Naive B cell (primary cell): ENCODE measurements around the gene CYB5D1. TPM values are rescaled to one million over a fixed set of nuclear protein-coding genes. Genes with fewer than 3 reads are reported as not detected.

Experiments used
- ATAC-seq, 2 donors: fragments of 150-1000 bp; cut with Tn5 transposase; 2 replicates each; pipeline ENCODE4 v1.10.0; 2021; ENCODE audit warnings: low read depth in 2 of 2, mild to moderate bottlenecking in 2 of 2, moderate library complexity in 2 of 2
- DNase-seq: peaks from one replicate; pipeline ENCODE4 v3.0.0; 2022
- H3K27ac Mint-ChIP-seq, 6 donors: one replicate each; pipeline ENCODE4 v1.8.0; 2020 to 2022; ENCODE audit warnings: mild to moderate bottlenecking in 6 of 6, mixed read lengths in 6 of 6, moderate library complexity in 5 of 6, inconsistent platforms in 2 of 6
- H3K27me3 Mint-ChIP-seq, 3 donors: one replicate each; pipeline ENCODE4 v1.8.0; 2021 to 2022; ENCODE audit warnings: mixed read lengths in 3 of 3, mild to moderate bottlenecking in 1 of 3
- H3K36me3 Mint-ChIP-seq, 2 donors: one replicate each; pipeline ENCODE4 v1.8.0; 2020 to 2022; ENCODE audit warnings: mixed read lengths in 2 of 2, inconsistent platforms in 1 of 2, mild to moderate bottlenecking in 1 of 2
- H3K4me1 Mint-ChIP-seq, 3 donors: one replicate each; pipeline ENCODE4 v1.8.0; 2020 to 2022; ENCODE audit warnings: mixed read lengths in 3 of 3, inconsistent platforms in 1 of 3, mild to moderate bottlenecking in 1 of 3, moderate library complexity in 1 of 3
- H3K4me3 Mint-ChIP-seq, 8 donors: one replicate each; pipeline ENCODE4 v1.8.0; 2020 to 2022; ENCODE audit warnings: mild to moderate bottlenecking in 8 of 8, mixed read lengths in 8 of 8, moderate library complexity in 8 of 8, inconsistent platforms in 2 of 8
- H3K9me3 Mint-ChIP-seq, 7 donors: one replicate each; pipeline ENCODE4 v1.8.0; 2020 to 2022; ENCODE audit warnings: mixed read lengths in 7 of 7, mild to moderate bottlenecking in 5 of 7, inconsistent platforms in 2 of 7, moderate library complexity in 1 of 7
- polyA plus RNA-seq, 6 donors: library from polyadenylated mRNA; unstranded; fragments of 300-500 nt; fragmentation: Illumina TruSeq; gene quantifications; one replicate each; pipeline ENCODE4 v1.2.3, GENCODE V29; 2021; ENCODE audit warnings: low read depth in 6 of 6

The CYB5D1 gene
- polyA plus RNA-seq, 6 donors from 2014 or later, result 3.4 to 5.2 (median 3.7) TPM

DNA sequence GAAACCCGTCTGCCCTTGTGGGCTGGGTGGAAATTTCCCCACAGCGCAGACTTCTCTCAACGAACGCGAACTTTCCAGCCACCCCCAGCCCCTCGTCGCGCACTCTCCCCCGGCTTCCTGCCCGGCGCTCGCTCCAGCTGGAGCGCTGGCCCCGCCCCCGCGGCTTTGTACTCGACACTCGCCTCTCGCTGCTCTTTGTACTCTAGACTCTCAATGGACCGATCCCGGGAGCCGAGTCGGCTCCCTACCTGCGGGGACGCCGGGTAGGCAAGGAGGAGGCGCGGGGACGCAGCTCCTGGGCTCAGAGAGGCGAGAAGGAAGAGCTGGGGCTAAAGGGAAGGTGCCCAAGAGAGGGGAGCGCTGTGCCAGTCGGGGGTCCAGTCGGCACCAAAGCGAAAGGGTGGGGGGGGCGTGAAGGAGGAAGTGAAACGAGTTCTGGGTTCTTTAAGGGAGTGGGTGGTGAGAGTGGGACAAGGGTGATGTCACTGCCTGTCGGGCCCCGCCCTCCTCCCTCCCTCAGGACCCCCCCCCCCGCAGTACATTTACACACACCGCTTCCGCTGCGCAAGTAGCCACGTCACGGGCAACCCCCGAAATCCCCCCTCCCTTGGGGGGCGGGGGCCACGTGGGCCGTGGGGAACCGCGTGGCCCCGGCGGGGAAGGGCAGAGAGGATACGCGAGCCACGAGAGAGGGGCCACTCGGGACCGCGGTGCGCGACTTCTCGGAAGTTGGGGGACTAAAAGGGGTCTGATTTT, 14.1 kb upstream of the CYB5D1 start:
- Mint-ChIP-seq H3K36me3 (peaks cover 0 to 7% of the 10 kb centered on the region in 2 donors), H3K4me3 (peak overlapping the region; percentile 85 to 100 (median 98)), H3K4me1 (peaks cover 58 to 67% (median 60%) of the 10 kb centered on the region in 3 donors), H3K27me3 (no peaks in the 10 kb centered on the region), H3K9me3 (peaks cover 0 to 4% (median 0%) of the 10 kb centered on the region in 7 donors), H3K27ac (peak overlapping the region; percentile 99 to 100 (median 100))
- ATAC-seq, result peak; percentile 22 to 29
- peak; percentile 96 for DNase-seq

- ATAC-seq (peak; percentile 27 to 34), DNase-seq (peak; percentile 91)
- H3K27me3 Mint-ChIP-seq, result no peaks in the 10 kb centered on the region
- peaks cover 51 to 62% (median 52%) of the 10 kb centered on the region in 3 donors for H3K4me1 Mint-ChIP-seq
- peaks cover 0 to 4% (median 0%) of the 10 kb centered on the region in 7 donors for H3K9me3 Mint-ChIP-seq
- peak overlapping the region; percentile 99 to 100 (median 100) for H3K27ac Mint-ChIP-seq
- H3K36me3 Mint-ChIP-seq, result peaks cover 0 to 7% of the 10 kb centered on the region in 2 donors
- H3K4me3 Mint-ChIP-seq, result peak overlapping the region; percentile 85 to 100 (median 98)
These were observed 13.3 kb upstream of the CYB5D1 start for GRCh38 chr17:7844292-7845154.

- Mint-ChIP-seq H3K4me1 (peaks cover 42 to 58% (median 43%) of the 10 kb centered on the region in 3 donors), H3K9me3 (peaks cover 0 to 4% (median 0%) of the 10 kb centered on the region in 7 donors), H3K27me3 (no peaks in the 10 kb centered on the region), H3K27ac (peak overlapping the region; percentile 99 to 100 (median 100)), H3K4me3 (peak overlapping the region; percentile 85 to 100 (median 98)), H3K36me3 (peaks cover 0 to 7% of the 10 kb centered on the region in 2 donors)
- no peak for ATAC-seq
- DNase-seq, result no peak
These were observed 12.3 kb upstream of the CYB5D1 start for GRCh38 chr17:7845359-7846062.

- Mint-ChIP-seq H3K27me3 (no peaks in the 10 kb centered on the region), H3K36me3 (peaks cover 0 to 7% of the 10 kb centered on the region in 2 donors), H3K27ac (peak overlapping the region in 5 of 6 donors; percentile 60 to 99 (median 85)), H3K4me1 (peaks cover 42 to 51% (median 43%) of the 10 kb centered on the region in 3 donors), H3K4me3 (peak overlapping the region in 7 of 8 donors; percentile 42 to 94 (median 60)), H3K9me3 (peaks cover 0 to 4% (median 0%) of the 10 kb centered on the region in 7 donors)
- DNase-seq, result no peak
- ATAC-seq, result no peak
These were observed 11.6 kb upstream of the CYB5D1 start for GRCh38 chr17:7846063-7846735.

- peaks cover 0 to 7% of the 10 kb centered on the region in 2 donors for H3K36me3 Mint-ChIP-seq
- no peak for DNase-seq
- no peaks in the 10 kb centered on the region for H3K27me3 Mint-ChIP-seq
These were observed 10.8 kb upstream of the CYB5D1 start for GRCh38 chr17:7846765-7847661.

DNA sequence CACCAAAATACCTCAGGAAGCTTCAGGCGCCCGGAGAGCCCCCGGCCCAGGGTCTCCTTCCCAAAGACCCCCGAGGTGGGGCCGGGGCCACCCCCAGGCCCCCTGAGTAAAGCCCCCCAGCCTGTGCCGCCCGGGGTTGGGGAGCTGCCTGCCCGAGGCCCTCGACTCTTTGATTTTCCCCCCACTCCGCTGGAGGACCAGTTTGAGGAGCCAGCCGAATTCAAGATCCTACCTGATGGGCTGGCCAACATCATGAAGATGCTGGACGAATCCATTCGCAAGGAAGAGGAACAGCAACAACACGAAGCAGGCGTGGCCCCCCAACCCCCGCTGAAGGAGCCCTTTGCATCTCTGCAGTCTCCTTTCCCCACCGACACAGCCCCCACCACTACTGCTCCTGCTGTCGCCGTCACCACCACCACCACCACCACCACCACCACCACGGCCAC, 9.6 kb upstream of the CYB5D1 start:
- DNase-seq, result no peak
- Mint-ChIP-seq H3K9me3 (no peaks in the 10 kb centered on the region), H3K27me3 (no peaks in the 10 kb centered on the region), H3K27ac (peak overlapping the region in 5 of 6 donors; percentile 47 to 93 (median 81)), H3K36me3 (peaks cover 0 to 7% of the 10 kb centered on the region in 2 donors), H3K4me3 (peak overlapping the region in 1 of 8 donors; percentile 58), H3K4me1 (peaks cover 37 to 42% (median 39%) of the 10 kb centered on the region in 3 donors)
- no peak for ATAC-seq

More at GRCh38 chr17:7846765-7847661, 10.8 kb upstream of the CYB5D1 start:
- H3K9me3 Mint-ChIP-seq, result peaks cover 0 to under 1% (median 0%) of the 10 kb centered on the region in 7 donors
- peak overlapping the region in 4 of 6 donors; percentile 66 to 99 (median 81) for H3K27ac Mint-ChIP-seq
- H3K4me1 Mint-ChIP-seq, result peaks cover 44 to 50% (median 45%) of the 10 kb centered on the region in 3 donors
- ATAC-seq, result no peak
- H3K4me3 Mint-ChIP-seq, result peak overlapping the region in 7 of 8 donors; percentile 5 to 94 (median 56)

GRCh38 chr17:7848739-7849129, 9.1 kb upstream of the CYB5D1 start:
- peaks cover 0 to 7% of the 10 kb centered on the region in 2 donors for H3K36me3 Mint-ChIP-seq

DNA sequence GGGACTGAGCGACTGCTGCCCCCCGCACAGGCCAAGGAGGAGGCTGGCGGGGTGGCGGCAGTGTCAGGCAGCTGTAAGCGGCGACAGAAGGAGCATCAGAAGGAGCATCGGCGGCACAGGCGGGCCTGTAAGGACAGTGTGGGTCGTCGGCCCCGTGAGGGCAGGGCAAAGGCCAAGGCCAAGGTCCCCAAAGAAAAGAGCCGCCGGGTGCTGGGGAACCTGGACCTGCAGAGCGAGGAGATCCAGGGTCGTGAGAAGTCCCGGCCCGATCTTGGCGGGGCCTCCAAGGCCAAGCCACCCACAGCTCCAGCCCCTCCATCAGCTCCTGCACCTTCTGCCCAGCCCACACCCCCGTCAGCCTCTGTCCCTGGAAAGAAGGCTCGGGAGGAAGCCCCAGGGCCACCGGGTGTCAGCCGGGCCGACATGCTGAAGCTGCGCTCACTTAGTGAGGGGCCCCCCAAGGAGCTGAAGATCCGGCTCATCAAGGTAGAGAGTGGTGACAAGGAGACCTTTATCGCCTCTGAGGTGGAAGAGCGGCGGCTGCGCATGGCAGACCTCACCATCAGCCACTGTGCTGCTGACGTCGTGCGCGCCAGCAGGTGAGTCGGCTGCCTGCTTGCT, 8.6 kb upstream of the CYB5D1 start:
- peak overlapping the region in 2 of 8 donors; percentile 25 to 85 for H3K4me3 Mint-ChIP-seq
- DNase-seq, result no peak
- H3K36me3 Mint-ChIP-seq, result peaks cover 0 to 7% of the 10 kb centered on the region in 2 donors

More at GRCh38 chr17:7848739-7849129, 9.1 kb upstream of the CYB5D1 start:
- no peak for ATAC-seq
- H3K27ac Mint-ChIP-seq, result peak overlapping the region in 2 of 6 donors; percentile 4 to 88
- no peak for DNase-seq
- H3K4me1 Mint-ChIP-seq, result peaks cover 32 to 36% (median 35%) of the 10 kb centered on the region in 3 donors
- H3K4me3 Mint-ChIP-seq, result peak overlapping the region in 1 of 8 donors; percentile 85
- no peaks in the 10 kb centered on the region for H3K9me3 Mint-ChIP-seq
- H3K27me3 Mint-ChIP-seq, result no peaks in the 10 kb centered on the region

GRCh38 chr17:7849751-7850504, 7.9 kb upstream of the CYB5D1 start:
- Mint-ChIP-seq H3K4me3 (peak overlapping the region in 2 of 8 donors; percentile 25 to 85), H3K36me3 (peaks cover 0 to 7% of the 10 kb centered on the region in 2 donors), H3K9me3 (no peaks in the 10 kb centered on the region), H3K27ac (peak overlapping the region; percentile 22 to 95 (median 88)), H3K27me3 (no peaks in the 10 kb centered on the region), H3K4me1 (peaks cover 23 to 30% (median 26%) of the 10 kb centered on the region in 3 donors)
- ATAC-seq, result no peak
- no peak for DNase-seq

More for the DNA sequence above, 8.6 kb upstream of the CYB5D1 start:
- Mint-ChIP-seq H3K27ac (peak overlapping the region in 3 of 6 donors; percentile 59 to 92 (median 88)), H3K9me3 (no peaks in the 10 kb centered on the region), H3K27me3 (no peaks in the 10 kb centered on the region), H3K4me1 (peaks cover 27 to 32% (median 31%) of the 10 kb centered on the region in 3 donors)
- ATAC-seq, result no peak

DNA sequence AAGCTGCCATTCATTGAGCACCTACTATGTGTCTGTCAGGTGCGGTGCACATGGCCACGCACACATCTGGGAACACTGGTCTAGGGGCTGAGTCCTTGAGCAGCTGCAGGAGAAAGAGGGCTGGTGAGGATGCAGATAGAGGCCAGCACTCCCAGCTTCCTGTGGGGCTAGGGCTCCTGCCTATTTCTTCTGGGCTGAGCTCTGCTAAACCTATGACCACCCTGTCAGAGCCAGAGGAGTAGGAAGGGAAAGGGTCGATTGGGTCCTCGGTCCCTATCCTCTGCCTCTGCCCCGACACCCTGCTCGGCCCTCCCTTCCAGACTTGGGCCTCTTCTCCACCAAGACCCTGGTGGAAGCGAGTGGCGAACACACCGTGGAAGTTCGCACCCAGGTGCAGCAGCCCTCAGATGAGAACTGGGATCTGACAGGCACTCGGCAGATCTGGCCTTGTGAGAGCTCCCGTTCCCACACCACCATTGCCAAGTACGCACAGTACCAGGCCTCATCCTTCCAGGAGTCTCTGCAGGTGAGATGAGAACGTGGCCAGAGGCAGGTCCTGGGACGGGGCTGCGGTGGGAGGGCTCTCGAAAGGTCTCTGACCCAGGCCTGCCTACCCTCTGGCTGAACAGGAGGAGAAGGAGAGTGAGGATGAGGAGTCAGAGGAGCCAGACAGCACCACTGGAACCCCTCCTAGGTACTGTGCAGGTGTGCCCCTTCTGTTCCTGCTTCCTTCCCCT, 6.9 kb upstream of the CYB5D1 start:
- peaks cover 0 to 7% of the 10 kb centered on the region in 2 donors for H3K36me3 Mint-ChIP-seq
- no peak for DNase-seq
- H3K27ac Mint-ChIP-seq, result peak overlapping the region; percentile 87 to 97 (median 91)

More for the DNA sequence above, 6.9 kb upstream of the CYB5D1 start:
- Mint-ChIP-seq H3K27me3 (no peaks in the 10 kb centered on the region), H3K9me3 (no peaks in the 10 kb centered on the region), H3K4me1 (peaks cover 15 to 22% (median 17%) of the 10 kb centered on the region in 3 donors), H3K4me3 (peak overlapping the region; percentile 56 to 85 (median 77))
- peak; percentile 1 to 4 for ATAC-seq
